Measurements from ENCODE around the gene AVEN.
"Not testable (repeated sequence)": the region's sequence is repeated elsewhere in the genome, so short reads cannot be mapped to it uniquely, and the experiment has no call there.

AVEN gene

GRCh38 chr15:34059946-34060345, 20.9 kb upstream of the AVEN start:
- no peak overlapping the region for H3K4me3 ChIP-seq
- H3K4me1 ChIP-seq: peaks cover 12% of the 10 kb centered on the region
- H3K27me3 ChIP-seq: no peaks in the 10 kb centered on the region
- no peak overlapping the region for H3K27ac ChIP-seq
- no peaks in the 10 kb centered on the region for H3K36me3 ChIP-seq
- no peak overlapping the region for H3K4me2 ChIP-seq
- no peak for TF ChIP-seq Cebpa-rat (IDR thresholded peaks at IDR 0.05)
- no peaks in the 10 kb centered on the region for H3K9me3 ChIP-seq
- H3K9ac ChIP-seq: no peak overlapping the region
- H4K20me1 ChIP-seq: no peaks in the 10 kb centered on the region

- no peak for TF ChIP-seq Cebpa-rat (IDR thresholded peaks at IDR 0.05)
These were observed 20.5 kb upstream of the AVEN start for GRCh38 chr15:34059476-34059875.

GRCh38 chr15:34056911-34057310, 17.9 kb upstream of the AVEN start:
- H3K4me2 ChIP-seq: no peak overlapping the region
- no peak overlapping the region for H3K4me3 ChIP-seq
- H4K20me1 ChIP-seq: no peaks in the 10 kb centered on the region
- no peak for TF ChIP-seq Cebpa-rat (IDR thresholded peaks at IDR 0.05)
- no peak overlapping the region for H3K9ac ChIP-seq
- H3K27me3 ChIP-seq: no peaks in the 10 kb centered on the region
- H3K9me3 ChIP-seq: peaks cover 2% of the 10 kb centered on the region; the same call in 1 of the 2 replicates
- no peaks in the 10 kb centered on the region for H3K36me3 ChIP-seq
- H3K4me1 ChIP-seq: no peaks in the 10 kb centered on the region
- no peak overlapping the region for H3K27ac ChIP-seq

More at GRCh38 chr15:34059476-34059875, 20.5 kb upstream of the AVEN start:
- no peaks in the 10 kb centered on the region for H3K36me3 ChIP-seq
- no peak overlapping the region for H3K9ac ChIP-seq
- H3K9me3 ChIP-seq: no peaks in the 10 kb centered on the region
- no peaks in the 10 kb centered on the region for H3K27me3 ChIP-seq
- no peak overlapping the region for H3K4me2 ChIP-seq
- H4K20me1 ChIP-seq: no peaks in the 10 kb centered on the region
- peaks cover 7% of the 10 kb centered on the region for H3K4me1 ChIP-seq
- H3K27ac ChIP-seq: no peak overlapping the region
- H3K4me3 ChIP-seq: no peak overlapping the region

GRCh38 chr15:34055868-34056595, 17.0 kb upstream of the AVEN start:
- no peak overlapping the region for H3K27ac ChIP-seq
- peaks cover 11% of the 10 kb centered on the region for H3K9me3 ChIP-seq
- H3K36me3 ChIP-seq: no peaks in the 10 kb centered on the region
- H3K9ac ChIP-seq: no peak overlapping the region
- no peak overlapping the region for H3K4me2 ChIP-seq
- no peak for TF ChIP-seq Cebpa-rat (IDR thresholded peaks at IDR 0.05)
- no peaks in the 10 kb centered on the region for H4K20me1 ChIP-seq
- H3K4me3 ChIP-seq: no peak overlapping the region
- no peaks in the 10 kb centered on the region for H3K4me1 ChIP-seq
- no peaks in the 10 kb centered on the region for H3K27me3 ChIP-seq

GRCh38 chr15:34054081-34054707, 15.2 kb upstream of the AVEN start:
- H3K27me3 ChIP-seq: no peaks in the 10 kb centered on the region
- peaks cover 29% of the 10 kb centered on the region for H3K9me3 ChIP-seq
- no peaks in the 10 kb centered on the region for H3K36me3 ChIP-seq
- H4K20me1 ChIP-seq: no peaks in the 10 kb centered on the region
- no peak overlapping the region for H3K4me3 ChIP-seq
- H3K4me1 ChIP-seq: no peaks in the 10 kb centered on the region
- TF ChIP-seq Cebpa-rat (IDR thresholded peaks at IDR 0.05): no peak
- no peak overlapping the region for H3K4me2 ChIP-seq
- no peak overlapping the region for H3K27ac ChIP-seq
- H3K9ac ChIP-seq: no peak overlapping the region

- not testable (repeated sequence) for H3K9ac ChIP-seq, H3K27ac ChIP-seq, H3K27me3 ChIP-seq, H3K36me3 ChIP-seq, H3K4me3 ChIP-seq, H4K20me1 ChIP-seq, H3K4me2 ChIP-seq, H3K4me1 ChIP-seq
- H3K9me3 ChIP-seq: peaks cover 49% of the 10 kb centered on the region
These were observed 11.4 kb upstream of the AVEN start for GRCh38 chr15:34050385-34050784.

GRCh38 chr15:34049112-34049511, 10.1 kb upstream of the AVEN start:
- H3K4me3 ChIP-seq: no peak overlapping the region
- no peaks in the 10 kb centered on the region for H3K4me1 ChIP-seq
- H3K27ac ChIP-seq: no peak overlapping the region
- no peaks in the 10 kb centered on the region for H3K27me3 ChIP-seq
- no peak overlapping the region for H3K4me2 ChIP-seq
- H3K9me3 ChIP-seq: peaks cover 49% of the 10 kb centered on the region
- no peak for TF ChIP-seq Cebpa-rat (IDR thresholded peaks at IDR 0.05)
- H3K36me3 ChIP-seq: no peaks in the 10 kb centered on the region
- H4K20me1 ChIP-seq: no peaks in the 10 kb centered on the region
- no peak overlapping the region for H3K9ac ChIP-seq

GRCh38 chr15:34047893-34048775, 9.1 kb upstream of the AVEN start:
- Histone ChIP-seq H3K4me2 (no peak overlapping the region), H4K20me1 (no peaks in the 10 kb centered on the region), H3K9ac (no peak overlapping the region), H3K4me1 (no peaks in the 10 kb centered on the region), H3K4me3 (no peak overlapping the region), H3K36me3 (no peaks in the 10 kb centered on the region), H3K27me3 (no peaks in the 10 kb centered on the region), H3K9me3 (peaks cover 49% of the 10 kb centered on the region), H3K27ac (no peak overlapping the region)
- TF ChIP-seq Cebpa-rat (IDR thresholded peaks at IDR 0.05): no peak

- Histone ChIP-seq H3K4me3 (no peak overlapping the region), H4K20me1 (no peaks in the 10 kb centered on the region), H3K4me1 (no peaks in the 10 kb centered on the region), H3K4me2 (no peak overlapping the region), H3K27ac (no peak overlapping the region), H3K9ac (no peak overlapping the region), H3K9me3 (peaks cover 44% of the 10 kb centered on the region), H3K27me3 (no peaks in the 10 kb centered on the region), H3K36me3 (no peaks in the 10 kb centered on the region)
- no peak for TF ChIP-seq Cebpa-rat (IDR thresholded peaks at IDR 0.05)
These were observed 7.6 kb upstream of the AVEN start for GRCh38 chr15:34046471-34047145.

All from BLaER1 (cell line).